OCI-LY7 (cell line): ENCODE data around the gene BMAL1. TPM values are rescaled to one million over a fixed set of nuclear protein-coding genes. Genes with fewer than 3 reads are reported as not detected.
A peak's percentile ranks its signal among the peaks of the same experiment; 100 is the strongest.

Source experiments
- BruUV-seq: library from RNA; stranded (reverse); fragments of 400-500 nt; replicated peaks from 2 replicates; lab custom pipeline; 2021; lab: Mats Ljungman, UMichigan
- CTCF ChIA-PET: fragments of 300-600 bp; sonication (Branson Sonifier 250); formaldehyde crosslinking; loops from one replicate; lab custom pipeline; 2022; ENCODE audit warnings: antibody characterized with exemption; ENCODE audit not compliant: unreplicated experiment; lab: Charles Lee
- POLR2A ChIA-PET: fragments of 300-600 bp; sonication (Branson Sonifier 250); formaldehyde crosslinking; loops from one replicate; lab custom pipeline; 2022; ENCODE audit warnings: antibody characterized with exemption; lab: Charles Lee
- DNase-seq: peaks from one replicate; pipeline ENCODE4 v3.0.0-alpha.2; 2015; ENCODE audit warnings: low spot score
- H2AFZ ChIP-seq: fragments of 200-600 bp; sonication (generic), shearing (Covaris generic); 2 replicates; pipeline ENCODE4 v1.6.1; 2014; ENCODE audit warnings: mild to moderate bottlenecking, antibody characterized with exemption, low read length, moderate library complexity
- H3K27ac ChIP-seq: fragments of 200-600 bp; sonication (generic); 2 replicates; pipeline ENCODE4 v1.5.1; 2014; ENCODE audit warnings: mixed run types, low read depth, mild to moderate bottlenecking, moderate library complexity, low read length, inconsistent platforms; ENCODE audit not compliant: poor library complexity, severe bottlenecking
- H3K36me3 ChIP-seq: fragments of 200-600 bp; sonication (generic); 2 replicates; pipeline ENCODE4 v1.6.1; 2014; ENCODE audit warnings: mild to moderate bottlenecking, antibody characterized with exemption, low read length, moderate library complexity, mixed read lengths; ENCODE audit not compliant: insufficient read depth
- H3K4me1 ChIP-seq: fragments of 200-600 bp; sonication (generic); 2 replicates; pipeline ENCODE4 v1.5.1; 2014; ENCODE audit warnings: mild to moderate bottlenecking, low read length; ENCODE audit not compliant: insufficient read depth, poor library complexity, severe bottlenecking
- H3K4me2 ChIP-seq: fragments of 200-600 bp; sonication (generic); 2 replicates; pipeline ENCODE4 v1.6.1; 2014; ENCODE audit warnings: mild to moderate bottlenecking, low read length
- H3K4me3 ChIP-seq: fragments of 200-600 bp; sonication (generic); 2 replicates; pipeline ENCODE4 v1.5.1; 2014; ENCODE audit warnings: mild to moderate bottlenecking, low read depth, low read length; ENCODE audit not compliant: poor library complexity, severe bottlenecking
- H3K79me2 ChIP-seq: fragments of 200-600 bp; sonication (generic); 2 replicates; pipeline ENCODE4 v1.6.1; 2016; ENCODE audit warnings: low read depth, mild to moderate bottlenecking, low read length, moderate library complexity, mixed read lengths; ENCODE audit not compliant: insufficient read depth
- H3K9me2 ChIP-seq: fragments of 200-600 bp; sonication (generic); 2 replicates; pipeline ENCODE4 v1.6.1; 2016; ENCODE audit warnings: mild to moderate bottlenecking, low read length, mixed read lengths; ENCODE audit not compliant: insufficient read depth
- H3K9me3 ChIP-seq: fragments of 200-600 bp; sonication (generic); 2 replicates; pipeline ENCODE4 v1.6.1; 2014; ENCODE audit warnings: mild to moderate bottlenecking, mixed run types, low read length, mixed read lengths
- H4K20me1 ChIP-seq: fragments of 200-600 bp; sonication (generic); 2 replicates; pipeline ENCODE4 v1.6.1; 2014; ENCODE audit warnings: mild to moderate bottlenecking, antibody characterized with exemption, low read length, moderate library complexity, mixed read lengths; ENCODE audit not compliant: insufficient read depth
- EZH2phosphoT487 ChIP-seq: fragments of 200-600 bp; sonication (generic); IDR thresholded peaks from 2 replicates; pipeline ENCODE4 v1.6.1; 2018; ENCODE audit warnings: low read depth, borderline replicate concordance, mild to moderate bottlenecking, mixed run types, antibody characterized with exemption, low read length, moderate library complexity, mixed read lengths
- intact Hi-C: fragments of 100-400 bp; cut with micrococcal nuclease; formaldehyde crosslinking; loops from one replicate; pipeline ENCODE4 v1.10.0; 2022; ENCODE audit not compliant: unreplicated experiment
- total RNA-seq, 2 experiments: library from RNA; depleted of rRNA in 1 of 2; stranded (reverse); fragments of >200 nt in 1 of 2; shearing (Covaris generic) in 1 of 2; gene quantifications; 2 replicates each; pipeline ENCODE4 v1.2.3, GENCODE V29; 2014 to 2022
- TF ChIP-seq, protein P1 (sequence below): fragments of 200-600 bp; sonication (generic); conservative IDR thresholded peaks from 2 replicates; pipeline ENCODE4 v1.5.1; 2014; ENCODE audit warnings: mild to moderate bottlenecking, antibody characterized with exemption, low read length, moderate library complexity, mixed read lengths

The BMAL1 gene
- total RNA-seq, 2 experiments from 2014 or later, result not detected

DNA sequence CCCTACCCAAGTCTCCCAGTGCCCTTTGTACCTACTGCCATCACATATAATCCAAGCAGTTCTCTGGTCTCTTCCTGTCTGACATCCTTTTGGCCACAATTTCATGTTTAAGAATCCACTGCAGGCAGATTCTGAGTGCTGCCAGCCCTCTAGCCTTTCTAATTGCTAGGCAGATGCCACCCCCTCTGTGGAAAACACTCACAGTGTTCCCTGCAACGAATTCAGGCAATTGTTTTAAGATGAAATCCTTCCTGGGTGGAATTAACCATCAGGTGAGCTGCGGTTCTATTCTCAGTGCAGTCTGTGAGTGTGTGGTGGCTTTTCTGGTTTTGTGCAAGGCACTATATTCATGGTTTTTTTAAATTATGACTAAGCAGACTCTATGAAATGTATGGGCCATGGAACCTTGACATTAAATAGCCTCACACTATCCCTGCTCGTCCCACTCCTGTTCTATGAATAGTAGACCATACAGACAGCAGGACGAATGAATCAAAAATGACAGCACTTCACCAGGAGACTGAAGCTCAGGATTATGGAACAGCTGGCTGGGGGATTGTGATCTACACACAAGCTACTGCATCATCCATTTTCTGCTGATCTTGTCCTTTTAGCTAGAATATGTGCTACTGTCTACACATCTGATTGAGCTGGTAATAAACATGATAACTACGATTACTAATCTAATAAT lies 29.8 kb upstream of the BMAL1 start:
- ChIA-PET CTCF (no interaction called here), POLR2A (interaction anchor here (0.6 kb wide), 1 partner anchor 1968 kb away, joined by 3 read pairs; no protein-coding TSS in a partner anchor)
- Histone ChIP-seq H2AFZ (no peak overlapping the region), H3K4me2 (no peak overlapping the region), H3K4me1 (no peaks in the 10 kb centered on the region), H3K9me3 (no peaks in the 10 kb centered on the region), H3K79me2 (no peaks in the 10 kb centered on the region), H3K4me3 (no peak overlapping the region), H3K27ac (no peak overlapping the region), H4K20me1 (no peaks in the 10 kb centered on the region), H3K9me2 (no peaks in the 10 kb centered on the region), H3K36me3 (no peaks in the 10 kb centered on the region)
- no TSS peak for BruUV-seq
- intact Hi-C loops, result no loop called here
- TF ChIP-seq, protein P1, sequence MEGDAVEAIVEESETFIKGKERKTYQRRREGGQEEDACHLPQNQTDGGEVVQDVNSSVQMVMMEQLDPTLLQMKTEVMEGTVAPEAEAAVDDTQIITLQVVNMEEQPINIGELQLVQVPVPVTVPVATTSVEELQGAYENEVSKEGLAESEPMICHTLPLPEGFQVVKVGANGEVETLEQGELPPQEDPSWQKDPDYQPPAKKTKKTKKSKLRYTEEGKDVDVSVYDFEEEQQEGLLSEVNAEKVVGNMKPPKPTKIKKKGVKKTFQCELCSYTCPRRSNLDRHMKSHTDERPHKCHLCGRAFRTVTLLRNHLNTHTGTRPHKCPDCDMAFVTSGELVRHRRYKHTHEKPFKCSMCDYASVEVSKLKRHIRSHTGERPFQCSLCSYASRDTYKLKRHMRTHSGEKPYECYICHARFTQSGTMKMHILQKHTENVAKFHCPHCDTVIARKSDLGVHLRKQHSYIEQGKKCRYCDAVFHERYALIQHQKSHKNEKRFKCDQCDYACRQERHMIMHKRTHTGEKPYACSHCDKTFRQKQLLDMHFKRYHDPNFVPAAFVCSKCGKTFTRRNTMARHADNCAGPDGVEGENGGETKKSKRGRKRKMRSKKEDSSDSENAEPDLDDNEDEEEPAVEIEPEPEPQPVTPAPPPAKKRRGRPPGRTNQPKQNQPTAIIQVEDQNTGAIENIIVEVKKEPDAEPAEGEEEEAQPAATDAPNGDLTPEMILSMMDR, result no peak
- no peak for TF ChIP-seq EZH2phosphoT487
- DNase-seq, result no peak

DNA sequence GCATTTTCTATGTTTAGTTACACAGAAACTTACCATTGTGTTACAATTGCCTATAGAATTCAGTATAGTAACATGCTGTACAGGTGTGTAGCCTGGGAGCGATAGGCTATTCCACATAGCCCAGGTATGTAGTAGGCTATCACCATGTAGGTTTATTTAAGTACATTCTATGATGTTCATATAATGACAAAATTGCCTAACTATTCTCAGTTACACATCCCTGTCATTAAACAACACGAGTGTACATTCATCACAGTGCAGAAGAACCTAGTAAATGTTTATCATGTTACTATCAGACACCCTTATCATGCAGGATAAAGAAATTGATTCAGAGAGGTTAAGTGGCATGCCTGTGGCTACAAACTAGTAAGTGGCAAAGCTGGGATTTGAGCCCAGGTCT lies 28.4 kb upstream of the BMAL1 start:
- Histone ChIP-seq H3K4me3 (no peak overlapping the region), H3K9me3 (no peaks in the 10 kb centered on the region), H4K20me1 (no peaks in the 10 kb centered on the region), H3K27ac (no peak overlapping the region), H3K4me1 (no peaks in the 10 kb centered on the region), H2AFZ (no peak overlapping the region), H3K9me2 (no peaks in the 10 kb centered on the region), H3K4me2 (no peak overlapping the region), H3K36me3 (no peaks in the 10 kb centered on the region), H3K79me2 (no peaks in the 10 kb centered on the region)
- BruUV-seq, result no TSS peak
- intact Hi-C loops, result no loop called here
- TF ChIP-seq EZH2phosphoT487, result no peak
- TF ChIP-seq, protein P1, result no peak
- ChIA-PET POLR2A (interaction anchor here (1.5 kb wide), 1 partner anchor 14 kb away, joined by 4 read pairs; no protein-coding TSS in a partner anchor), CTCF (no interaction called here)
- DNase-seq, result no peak

DNA sequence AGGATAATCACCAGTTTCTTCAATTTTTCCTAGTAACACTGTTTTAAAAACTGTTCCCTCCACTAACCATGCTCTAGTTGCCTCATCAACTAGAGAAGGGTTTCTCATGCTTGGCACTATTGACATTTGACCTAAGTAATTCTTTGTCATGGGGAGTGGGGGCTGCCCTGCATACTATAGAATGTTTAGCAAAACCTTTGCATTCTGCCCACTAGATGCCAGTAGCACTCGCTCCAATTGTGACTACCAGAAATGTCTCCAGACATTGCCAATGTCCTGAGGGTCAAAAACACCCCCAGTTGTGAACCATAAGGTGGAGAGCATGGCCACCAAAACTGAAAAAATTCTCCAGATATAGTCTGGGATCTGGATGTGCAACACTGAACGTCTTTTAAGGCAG lies 27.6 kb upstream of the BMAL1 start:
- H3K4me2 ChIP-seq, result no peak overlapping the region
- no TSS peak for BruUV-seq
- H3K9me3 ChIP-seq, result no peaks in the 10 kb centered on the region
- no peaks in the 10 kb centered on the region for H3K79me2 ChIP-seq
- H3K36me3 ChIP-seq, result no peaks in the 10 kb centered on the region
- H3K4me1 ChIP-seq, result no peaks in the 10 kb centered on the region
- no peak overlapping the region for H3K4me3 ChIP-seq
- no peak for TF ChIP-seq EZH2phosphoT487
- TF ChIP-seq, protein P1, result 0 out of 2 replicates have a peak, but pooled peaks have one; percentile 27
- CTCF ChIA-PET, result no interaction called here
- H2AFZ ChIP-seq, result no peak overlapping the region
- no peak for DNase-seq
- no peaks in the 10 kb centered on the region for H3K9me2 ChIP-seq
- H3K27ac ChIP-seq, result no peak overlapping the region
- POLR2A ChIA-PET, result interaction anchor here (0.5 kb wide), 1 partner anchor 82 kb away, joined by 3 read pairs; no protein-coding TSS in a partner anchor
- no peaks in the 10 kb centered on the region for H4K20me1 ChIP-seq
- intact Hi-C loops, result no loop called here
